ENCODE measurements around the gene MTX3.

DNA sequence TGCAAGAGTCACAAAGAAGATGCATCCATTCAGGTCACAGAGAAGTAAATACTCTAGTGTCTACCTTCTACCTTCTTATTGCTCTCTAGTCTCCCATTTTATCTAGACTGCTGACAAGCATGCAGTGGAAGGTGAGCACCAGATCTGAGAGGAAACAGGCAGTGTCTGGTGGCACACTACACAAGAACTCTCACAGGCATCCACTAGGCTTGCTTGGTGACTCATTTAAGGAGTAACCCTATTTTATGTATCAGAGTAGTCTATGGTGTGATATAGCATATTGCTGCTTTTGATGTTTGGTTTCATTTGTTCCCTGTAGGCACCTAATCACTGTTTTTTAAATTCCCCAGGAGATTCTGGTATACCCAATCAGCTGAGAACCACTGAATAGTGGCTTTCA lies 42.5 kb upstream of the MTX3 start:
- TF ChIP-seq CTCF (IDR thresholded peaks at IDR 0.05) (no peak), ZFX (IDR thresholded peaks at IDR 0.05; ENCODE audit: borderline replicate concordance) (no peak)
